HuH-7.5 (cell line): ENCODE measurements around the gene FATE1.

ENCODE experiments used
- DNase-seq: peaks from one replicate; pipeline ENCODE4 v3.0.0; 2011; ENCODE audit warnings: low spot score

FATE1 gene

DNA sequence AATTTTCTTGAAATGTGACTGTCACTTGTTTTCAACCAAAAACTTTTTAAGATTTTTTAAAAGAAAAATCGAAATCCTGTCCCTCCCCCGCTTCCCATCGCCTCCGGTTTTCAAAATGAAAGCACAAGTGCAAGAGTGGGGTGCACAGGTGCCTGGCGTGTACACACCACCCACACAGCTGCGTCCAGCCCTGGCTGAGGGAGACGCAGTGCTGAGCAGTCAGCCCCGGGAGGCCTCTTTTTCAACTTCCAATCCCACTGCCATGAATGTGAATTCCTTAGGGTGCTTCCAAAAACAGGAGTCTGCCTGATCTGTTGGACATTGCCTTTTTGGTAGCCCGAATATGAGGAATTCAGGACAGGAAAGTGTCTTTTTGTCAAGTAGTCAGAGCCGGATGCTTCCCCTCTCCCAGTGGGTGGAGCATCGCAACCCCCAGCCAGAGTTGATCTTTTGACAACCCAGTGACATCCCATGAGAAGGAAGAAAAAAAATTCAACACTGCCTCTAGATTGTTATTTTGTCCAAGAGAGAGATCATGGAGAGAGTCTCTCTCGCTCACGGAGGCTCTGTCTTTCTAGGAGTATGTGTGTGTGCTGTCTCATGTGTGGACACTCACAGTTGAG is 11.7 kb upstream of the FATE1 start:
- no peak for DNase-seq

DNA sequence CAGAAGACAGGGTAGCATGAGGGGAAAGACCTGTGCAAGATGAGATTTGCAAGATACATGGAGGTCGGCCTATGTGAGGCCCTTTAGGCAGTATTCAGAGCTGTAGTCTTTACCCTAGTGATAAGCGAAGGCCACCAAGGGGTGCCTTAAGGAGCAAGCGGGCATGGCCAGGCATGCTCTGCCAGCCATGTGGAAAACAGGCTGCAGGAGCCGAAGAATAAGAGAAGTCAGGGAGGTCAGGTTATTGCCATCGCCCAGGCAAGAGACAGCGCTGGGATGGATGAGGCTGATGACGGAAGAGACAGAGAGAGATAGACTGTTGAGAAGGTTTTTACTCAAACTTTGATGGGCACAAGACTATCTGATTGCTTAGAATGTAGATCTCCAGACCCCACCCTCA is 7.0 kb upstream of the FATE1 start:
- DNase-seq = no peak

DNA sequence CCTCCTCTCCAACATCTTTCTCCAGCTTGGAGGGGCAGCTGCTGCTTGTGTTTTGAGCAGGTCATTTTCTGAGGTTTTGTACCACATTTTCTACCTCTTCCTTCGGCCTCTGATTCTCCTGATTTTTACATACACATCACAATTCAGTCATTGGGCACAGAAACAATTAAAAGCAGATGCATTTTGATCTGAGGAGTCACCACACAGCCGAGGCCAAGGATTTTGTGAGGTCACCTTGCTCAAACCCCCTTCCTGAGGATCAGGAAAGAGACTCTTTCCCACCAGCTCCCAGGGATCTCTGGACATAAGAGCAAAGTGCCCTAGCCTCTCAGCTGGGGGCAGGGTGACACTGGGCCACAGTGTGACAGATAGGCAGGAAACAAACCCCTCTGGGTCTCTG is 5.4 kb upstream of the FATE1 start:
- no peak for DNase-seq

DNA sequence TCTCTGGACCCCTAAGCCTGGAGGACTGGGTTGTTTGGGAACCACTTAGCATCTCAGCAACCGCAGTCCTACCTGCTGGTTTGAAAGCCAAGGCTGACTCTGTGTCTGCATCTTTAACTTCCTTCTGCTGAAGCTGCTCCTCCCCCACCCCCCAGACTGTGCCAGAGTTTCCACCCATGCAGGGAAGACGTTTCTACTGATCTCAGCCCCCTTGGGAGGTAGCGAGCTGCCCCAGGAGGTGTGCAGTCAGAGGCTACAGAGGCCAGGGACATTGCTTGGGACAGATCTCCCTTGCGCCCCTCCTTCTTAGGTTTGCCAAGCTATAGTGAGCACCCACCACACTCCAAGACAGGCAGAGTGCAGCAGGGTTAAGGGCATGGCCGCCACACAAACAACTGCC is 4.7 kb upstream of the FATE1 start:
- no peak for DNase-seq

DNA sequence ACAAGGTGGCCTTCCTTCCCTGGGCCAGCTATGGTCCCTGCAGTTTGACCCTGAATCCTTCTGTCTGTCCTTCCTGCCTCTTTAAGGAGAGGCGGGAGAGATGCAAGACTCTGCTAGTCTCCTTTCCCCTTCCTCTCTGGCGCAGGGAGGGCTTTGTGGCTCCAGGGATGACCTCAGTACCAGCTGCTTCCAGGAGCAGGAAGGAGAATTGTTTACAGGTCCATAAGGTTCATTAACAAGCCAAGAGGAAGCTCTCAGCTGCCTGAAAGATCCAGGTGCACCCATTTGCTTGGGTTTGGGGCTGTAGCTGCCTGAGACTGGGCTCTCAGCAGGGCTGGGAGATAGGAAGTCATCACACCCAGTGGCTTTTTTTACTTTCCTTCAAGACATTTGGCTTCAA is 4.0 kb upstream of the FATE1 start:
- DNase-seq = no peak

DNA sequence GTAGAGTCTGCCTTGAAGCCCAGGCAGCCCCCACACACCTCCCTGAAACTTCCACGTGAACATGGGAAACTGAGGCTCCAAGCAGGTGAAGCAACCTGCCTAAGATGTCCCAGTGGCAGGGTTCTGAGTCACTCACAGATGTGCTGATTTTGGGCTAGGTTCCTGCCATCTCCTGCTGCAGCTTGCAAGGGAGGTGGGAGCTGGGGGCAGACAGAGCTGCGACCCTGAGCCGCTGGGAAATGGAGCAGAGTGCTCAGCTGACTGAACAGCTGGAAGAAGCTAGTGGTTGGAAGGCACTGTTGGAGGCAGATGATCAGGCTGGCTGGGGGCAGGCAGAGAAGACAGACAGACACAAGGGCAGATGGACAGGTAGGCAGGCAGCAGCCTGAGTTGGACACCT is 3.6 kb upstream of the FATE1 start:
- DNase-seq = no peak

DNA sequence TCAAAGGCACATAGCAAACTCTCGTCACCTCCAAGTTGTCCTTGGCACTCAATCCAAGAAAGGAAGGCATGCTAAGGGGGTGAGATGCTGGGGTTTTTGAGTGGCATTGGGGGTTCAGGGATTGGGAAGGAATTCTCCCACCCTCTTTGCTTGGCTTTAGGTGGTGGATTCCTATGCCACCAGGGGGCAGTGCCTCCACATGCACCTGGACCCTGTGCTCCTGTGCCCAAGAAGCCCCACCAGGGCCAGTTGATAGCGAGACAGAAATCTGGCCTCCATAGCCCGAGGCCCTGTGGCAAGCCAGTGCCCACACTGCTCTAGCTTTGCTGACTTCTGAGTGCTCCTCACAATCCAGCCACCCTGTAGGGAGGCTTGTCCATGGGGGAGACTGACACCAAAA is 2.0 kb upstream of the FATE1 start:
- DNase-seq = no peak

DNA sequence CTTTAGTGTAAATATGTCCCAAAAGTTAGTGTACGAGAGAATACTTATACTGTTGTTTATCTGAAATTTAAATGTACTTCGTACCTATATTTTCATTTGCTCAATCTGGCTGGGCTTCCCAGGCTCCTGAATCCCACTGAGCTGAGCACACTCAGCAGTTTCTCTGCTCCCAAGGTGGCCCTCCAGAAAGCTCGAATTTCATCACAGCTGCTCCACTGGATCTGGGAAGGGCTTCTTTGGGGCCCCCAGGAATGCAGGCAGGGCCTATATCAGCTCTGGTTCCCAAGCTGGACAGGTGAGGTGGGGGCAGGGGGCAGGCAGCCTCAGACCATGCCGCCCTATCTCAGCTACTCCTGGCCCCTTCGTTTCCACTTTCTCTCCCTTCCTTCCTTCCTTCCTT is 1.5 kb upstream of the FATE1 start:
- DNase-seq = no peak

DNA sequence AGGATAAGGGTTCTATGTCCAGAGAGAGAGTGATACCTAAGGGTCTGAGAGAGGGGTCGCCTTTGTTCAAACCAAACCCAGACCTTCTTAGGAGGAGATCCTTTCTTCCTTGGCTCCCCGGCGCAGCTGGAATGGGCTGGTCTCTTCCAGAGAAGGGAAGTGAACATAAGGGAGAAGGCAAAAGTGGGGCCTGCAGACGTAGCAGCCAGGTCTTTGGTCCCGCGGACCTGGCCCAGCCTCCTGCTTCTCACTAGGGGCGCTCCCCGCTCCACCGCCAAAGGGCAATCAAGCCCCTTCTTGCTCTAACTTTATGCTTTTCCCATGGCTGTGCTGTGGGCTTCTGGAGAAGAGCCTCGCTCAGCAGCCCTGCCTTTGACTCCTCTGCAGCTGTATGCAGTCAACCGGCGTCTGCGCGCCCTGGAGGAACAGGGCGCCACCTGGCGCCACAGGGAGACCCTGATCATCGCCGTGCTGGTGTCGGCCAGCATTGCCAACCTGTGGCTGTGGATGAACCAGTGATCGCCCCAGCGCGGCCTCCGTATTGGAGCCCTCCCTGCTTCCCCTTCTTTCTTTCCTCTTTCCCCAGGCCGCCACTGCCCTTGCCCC is 6.5 kb downstream of the FATE1 start:
- peak; percentile 19 for DNase-seq

DNA sequence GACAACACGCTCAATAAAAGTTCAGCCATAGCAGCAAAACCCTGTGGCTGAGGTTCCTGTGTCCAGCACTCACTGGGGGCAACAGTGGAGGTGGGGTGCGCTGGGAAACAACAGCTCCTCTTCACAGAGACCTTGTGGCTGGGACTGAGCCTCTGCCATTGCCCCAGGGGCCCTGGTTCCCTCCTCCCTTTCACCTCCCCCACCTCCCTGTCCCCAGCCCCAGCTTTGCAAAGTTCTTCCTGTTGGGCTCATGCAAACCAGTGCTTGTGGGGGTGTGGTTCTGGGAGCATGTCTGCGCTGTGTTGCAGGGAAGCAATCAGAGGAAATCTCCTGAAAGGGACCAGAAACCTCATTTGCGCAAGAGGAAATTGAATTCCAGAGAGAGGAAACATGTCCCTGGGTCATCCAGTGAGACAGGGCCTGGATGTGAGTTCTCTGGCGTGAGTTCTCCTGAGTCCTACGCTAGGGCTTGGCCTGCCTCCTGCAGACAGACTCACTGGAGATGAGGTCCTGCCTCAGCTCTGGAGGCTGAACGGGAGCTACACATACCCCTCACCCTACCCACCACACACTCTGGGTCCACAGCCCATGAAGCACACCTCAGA is 7.4 kb downstream of the FATE1 start:
- no peak for DNase-seq

DNA sequence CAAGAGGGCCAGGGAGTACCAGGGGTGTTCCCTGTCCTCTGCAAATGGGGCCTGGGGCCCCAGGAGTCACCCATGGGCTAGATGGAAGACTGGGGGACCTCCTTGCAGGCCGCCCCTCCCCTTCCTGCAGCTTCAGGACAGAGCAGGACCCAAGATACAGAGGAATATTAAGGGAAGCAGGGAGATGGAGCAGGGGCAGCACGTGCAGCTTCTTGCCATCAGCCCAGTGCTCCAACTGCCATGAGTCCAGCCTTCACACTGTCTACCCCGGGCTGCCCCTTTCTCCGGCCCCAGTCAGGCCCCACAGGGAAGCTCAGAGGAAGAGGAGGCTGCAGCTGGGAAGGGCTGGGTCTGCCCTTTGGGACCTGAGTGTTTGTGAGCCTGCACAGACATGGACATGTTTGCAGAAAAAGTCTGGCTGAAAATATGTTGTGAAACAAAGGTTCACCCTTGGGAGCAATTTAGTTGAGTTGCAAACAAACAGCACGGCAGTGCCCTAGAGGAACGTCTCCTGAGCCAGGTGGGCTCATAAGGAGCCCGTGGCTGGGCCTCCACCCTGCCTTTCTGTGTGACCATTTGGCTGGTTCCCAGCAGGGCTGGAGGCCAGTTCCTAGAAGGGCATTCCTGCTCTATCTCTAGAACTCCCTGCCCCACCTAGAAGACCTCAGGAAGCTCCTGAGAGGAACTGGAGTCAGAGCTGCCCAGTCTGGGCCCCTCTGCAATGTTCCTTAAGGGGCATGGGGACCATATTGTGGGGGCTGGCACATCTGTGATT is 8.9 kb downstream of the FATE1 start:
- DNase-seq = no peak

DNA sequence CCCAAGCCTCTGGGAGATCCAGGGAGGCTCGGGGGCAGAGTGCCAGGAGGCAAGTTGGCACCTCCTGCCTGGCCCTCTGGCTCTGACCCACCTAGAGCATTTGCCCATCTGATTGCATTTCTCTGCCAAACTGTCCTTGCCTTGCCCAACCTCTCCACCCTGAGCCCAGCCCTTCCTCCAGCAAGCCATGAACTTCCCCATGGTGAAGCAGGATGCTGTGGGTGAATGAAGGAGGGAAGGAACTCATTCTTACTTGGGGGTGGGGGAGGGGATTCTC is 9.4 kb downstream of the FATE1 start:
- DNase-seq = no peak

DNA sequence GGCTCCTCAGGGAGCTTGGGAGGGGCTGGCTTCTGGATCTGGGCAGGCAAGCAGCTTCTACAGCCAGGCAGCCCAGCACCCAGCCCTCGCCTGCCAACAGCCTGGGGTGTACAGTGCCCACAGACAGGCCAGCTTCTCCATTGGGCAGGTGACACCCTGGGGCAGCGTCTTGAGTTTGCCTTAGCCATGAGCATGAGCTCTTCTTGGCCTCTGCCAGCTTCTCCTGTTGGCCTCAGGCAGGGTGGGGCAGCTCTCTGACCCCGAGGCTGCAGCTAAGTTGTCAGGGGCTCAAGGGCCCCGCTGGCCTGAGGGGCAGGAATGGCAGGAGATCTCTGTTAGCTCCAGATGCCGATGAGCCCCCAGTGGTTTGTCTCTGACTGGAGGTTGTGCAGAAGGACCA is 10.9 kb downstream of the FATE1 start:
- DNase-seq = no peak

DNA sequence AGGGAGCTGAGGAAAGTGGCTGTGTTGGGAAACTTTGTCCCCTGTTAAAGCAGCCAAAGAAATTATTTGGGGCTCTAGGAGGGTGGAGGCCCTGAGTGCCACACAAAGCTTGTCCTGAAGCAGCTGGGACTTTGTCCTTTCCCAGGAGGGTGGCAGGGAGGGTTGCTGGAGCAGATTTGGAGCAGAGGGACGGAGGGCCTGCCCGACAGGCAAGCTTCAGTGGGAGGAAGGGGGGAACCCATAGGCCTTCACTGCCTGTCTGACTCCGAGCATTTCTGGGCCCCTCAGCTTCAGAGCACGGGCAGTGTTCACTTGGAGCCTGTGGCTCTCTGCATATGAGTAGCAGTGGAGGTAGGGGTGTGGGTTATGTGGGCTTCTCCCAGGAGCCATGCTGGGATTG is 11.5 kb downstream of the FATE1 start:
- no peak for DNase-seq

DNA sequence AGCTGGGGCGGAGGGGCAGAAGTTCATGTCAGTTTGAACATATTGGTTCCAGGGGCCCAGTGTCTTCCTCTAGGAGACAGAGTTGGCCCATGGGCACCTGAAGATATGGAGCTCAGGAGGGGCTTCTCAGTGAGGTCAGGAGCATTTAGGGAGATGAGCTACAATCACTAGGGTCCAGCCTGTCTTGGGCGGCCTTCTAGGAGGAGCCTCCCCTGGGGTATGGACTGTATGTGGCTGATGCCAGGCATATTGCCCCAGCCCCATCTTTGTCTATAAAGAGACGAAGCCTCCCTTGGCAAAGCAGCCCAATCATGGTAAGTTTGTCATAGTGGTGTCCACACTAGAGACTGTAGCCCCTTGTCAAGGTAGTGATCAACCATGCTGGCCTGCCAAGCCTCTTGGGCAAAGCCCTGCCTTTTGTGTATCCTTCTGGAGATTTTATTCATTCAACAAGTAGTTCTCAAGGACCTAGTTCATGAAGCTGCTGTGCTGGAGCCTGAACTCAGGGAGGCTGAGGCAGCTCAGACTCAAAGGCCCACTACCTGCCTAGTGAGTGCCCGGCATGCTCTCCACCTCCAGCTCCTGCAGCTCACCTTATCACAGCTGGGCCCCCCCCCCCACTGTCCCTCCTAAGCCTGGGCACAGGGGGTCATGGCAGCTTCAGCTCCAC is 13.4 kb downstream of the FATE1 start:
- no peak for DNase-seq

DNA sequence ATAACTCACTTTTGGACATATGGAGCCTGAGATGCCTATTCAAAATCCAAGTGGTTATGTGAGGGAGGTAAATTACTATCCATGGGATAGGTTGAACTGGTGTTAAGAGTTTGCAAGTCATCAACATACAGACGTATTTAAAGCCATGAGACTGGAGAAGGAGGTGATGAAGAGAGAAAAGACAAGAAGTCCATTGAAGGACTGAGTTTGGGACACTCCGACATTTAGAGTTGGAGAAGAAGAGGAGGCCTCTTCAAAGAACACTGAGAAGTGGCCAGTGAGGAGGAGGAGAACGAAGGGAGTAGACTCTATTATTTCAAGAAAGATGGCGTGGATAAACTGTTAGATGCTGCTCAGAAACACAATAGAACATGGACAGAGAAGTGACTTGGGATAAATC is 18.6 kb downstream of the FATE1 start, which contains the start of gene CNGA2:
Gene CNGA2 (plus strand): TSS at position 301 of the 400 bp plus-strand sequence. CDS start 3,738 bp downstream, outside the sequence.
- no peak for DNase-seq

DNA sequence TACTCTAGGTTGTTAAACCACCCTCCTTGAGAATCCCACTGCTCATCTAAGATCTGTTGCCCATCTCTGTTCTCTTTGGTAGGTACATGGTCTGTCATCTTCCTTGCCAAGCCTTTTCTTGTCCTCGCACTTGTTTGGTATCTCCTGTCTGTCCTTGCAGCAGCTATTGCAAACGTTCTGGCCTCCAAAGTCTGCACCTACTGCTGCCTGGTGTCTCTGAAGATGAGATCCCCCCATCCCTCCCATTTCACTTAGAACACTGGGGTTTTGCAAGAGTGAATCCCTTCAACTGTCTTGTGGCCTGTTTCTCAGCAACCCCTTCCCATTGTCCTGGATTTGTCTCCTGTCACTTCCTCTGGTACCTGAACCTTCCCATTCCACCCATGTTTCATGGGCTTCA is 19.4 kb downstream of the FATE1 start:
- DNase-seq = no peak

DNA sequence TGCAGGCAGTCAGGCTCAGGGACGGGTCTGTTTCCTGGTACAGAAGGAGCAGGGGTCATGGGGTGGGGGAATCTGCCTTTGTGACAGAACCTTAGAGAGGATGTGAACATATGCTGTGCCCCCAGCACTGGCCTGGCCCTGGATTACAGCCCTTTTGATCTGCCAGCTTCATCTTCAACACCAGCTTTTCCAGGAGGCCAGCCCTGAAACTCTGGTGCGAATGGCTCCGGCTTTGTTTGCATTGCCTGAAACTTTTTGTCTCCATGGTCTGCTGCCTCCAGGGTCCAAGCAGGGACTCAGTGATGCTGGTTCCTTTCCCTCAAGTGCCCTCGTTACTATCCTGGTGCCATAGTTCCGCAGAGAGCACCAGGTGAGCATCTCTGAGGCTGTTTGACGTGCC is 20.9 kb downstream of the FATE1 start:
- DNase-seq = no peak

DNA sequence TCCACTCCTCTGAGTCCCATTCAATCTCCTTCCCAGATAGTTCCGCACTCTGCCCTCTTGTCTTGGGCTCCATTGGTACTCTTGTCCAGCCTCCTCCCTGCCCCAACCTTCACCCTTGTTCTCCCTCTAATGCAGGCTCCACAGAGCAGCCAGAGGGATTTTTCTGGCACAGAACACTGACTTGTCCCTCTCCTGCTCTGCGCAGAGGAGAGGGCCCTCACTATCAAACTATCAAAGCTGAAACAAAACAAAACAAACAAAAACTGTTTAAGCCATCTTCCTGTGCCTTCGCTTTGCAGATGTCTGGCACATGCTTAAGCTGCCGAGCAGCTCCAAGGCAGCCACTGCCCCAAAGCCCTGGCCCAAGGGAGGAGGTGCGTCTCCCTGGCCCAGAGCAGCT is 21.7 kb downstream of the FATE1 start:
- DNase-seq = no peak

DNA sequence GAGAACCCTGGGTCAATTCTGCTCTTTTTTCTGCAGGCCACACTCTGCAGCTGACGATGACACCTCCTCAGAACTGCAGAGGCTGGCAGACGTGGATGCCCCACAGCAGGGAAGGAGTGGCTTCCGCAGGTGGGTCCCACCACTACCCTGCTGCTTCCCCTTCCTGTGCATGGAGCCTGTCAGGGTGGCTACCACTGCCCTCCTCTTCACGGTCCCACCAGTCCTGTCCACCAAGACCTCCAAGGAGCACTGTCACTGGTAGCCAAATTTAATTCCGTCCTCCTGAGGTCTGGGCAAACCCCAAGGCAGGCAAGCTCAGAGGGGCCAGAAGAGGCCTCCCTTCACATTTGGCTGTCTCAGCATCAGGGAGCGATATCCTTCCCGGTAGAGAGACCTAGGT is 22.9 kb downstream of the FATE1 start:
- DNase-seq = no peak

DNA sequence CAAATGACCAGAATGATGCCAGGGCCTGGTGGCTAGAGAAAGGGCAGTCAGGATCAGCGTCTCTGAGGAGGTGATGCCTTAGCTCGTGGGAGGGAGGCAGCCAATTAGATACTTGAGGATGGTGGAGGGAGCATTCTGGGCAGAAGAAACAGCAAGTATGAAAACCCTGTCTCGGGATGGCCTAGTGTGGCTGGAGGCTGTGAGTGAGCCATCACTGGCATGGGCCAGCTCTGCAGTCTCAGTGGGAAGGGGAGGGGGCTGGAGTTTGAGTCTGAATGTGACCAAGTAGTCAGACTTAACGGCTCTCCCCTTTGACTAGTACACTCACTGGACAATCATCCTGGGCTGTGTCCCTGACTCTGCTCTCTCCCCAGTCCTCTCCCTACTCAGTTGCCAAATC is 25.8 kb downstream of the FATE1 start:
- DNase-seq = no peak

DNA sequence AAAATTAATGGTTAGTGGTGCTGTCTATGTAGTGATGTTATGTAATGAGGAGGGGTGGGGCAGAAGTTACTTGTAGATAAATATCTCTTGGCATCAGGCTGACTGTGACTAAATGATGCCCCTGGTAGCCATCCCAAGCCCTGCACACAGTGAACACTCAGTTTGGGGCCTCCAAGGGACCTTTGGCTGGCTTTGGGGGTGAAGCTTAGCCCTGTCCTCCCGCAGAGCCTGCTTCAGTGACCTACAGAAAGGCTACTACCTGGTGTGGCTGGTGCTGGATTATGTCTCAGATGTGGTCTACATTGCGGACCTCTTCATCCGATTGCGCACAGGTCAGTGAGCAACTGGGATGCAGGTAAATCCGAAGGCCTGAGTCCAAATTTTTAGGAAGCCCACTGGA is 26.5 kb downstream of the FATE1 start:
- no peak for DNase-seq
